GM23248 (cell line): ENCODE measurements around the gene SCYL1.

Source experiments
- EZH2 ChIP-seq: fragments of 200-600 bp; sonication (generic); IDR thresholded peaks from 2 replicates; pipeline ENCODE4 v1.6.1; 2018; ENCODE audit warnings: antibody characterized with exemption, mild to moderate bottlenecking; ENCODE audit not compliant: insufficient read depth, poor library complexity, severe bottlenecking
- EZH2phosphoT487 ChIP-seq: fragments of 200-600 bp; sonication (generic); IDR thresholded peaks from 2 replicates; pipeline ENCODE4 v1.6.1; 2018; ENCODE audit warnings: antibody characterized with exemption, moderate library complexity, mild to moderate bottlenecking, low read depth; ENCODE audit not compliant: insufficient read depth

- TF ChIP-seq EZH2 (no peak), EZH2phosphoT487 (no peak)
Observed at GRCh38 chr11:65516135-65516968, 8.5 kb upstream of the SCYL1 start.
